Activated naive CD4-positive, alpha-beta T cell treated with Interleukin-2 at 50 U/mL for 16 hours (primary cell): ENCODE results near the gene CREBRF.
"Not testable (repeated sequence)": the region's sequence is repeated elsewhere in the genome, so short reads cannot be mapped to it uniquely, and the experiment has no call there.

Source experiments
- DNase-seq: peaks from one replicate; pipeline ENCODE4 v3.0.0-alpha.2; 2020

The CREBRF gene

GRCh38 chr5:173039188-173039587 lies 17.0 kb upstream of the CREBRF start:
- DNase-seq, result no peak

- no peak for DNase-seq
These were observed 16.2 kb upstream of the CREBRF start for GRCh38 chr5:173039964-173040363.

- DNase-seq, result no peak
These were observed 14.0 kb upstream of the CREBRF start for GRCh38 chr5:173041881-173042762.

- DNase-seq, result no peak
These were observed 13.4 kb upstream of the CREBRF start for GRCh38 chr5:173042763-173043107.

- no peak for DNase-seq
These were observed 10.7 kb upstream of the CREBRF start for GRCh38 chr5:173045474-173045873.

- DNase-seq, result not testable (repeated sequence)
These were observed 8.9 kb upstream of the CREBRF start for GRCh38 chr5:173047096-173047837.

- no peak for DNase-seq
These were observed 8.4 kb upstream of the CREBRF start for GRCh38 chr5:173047838-173048105.

GRCh38 chr5:173050791-173051190 lies 5.4 kb upstream of the CREBRF start:
- DNase-seq, result no peak

GRCh38 chr5:173051746-173052145 lies 4.4 kb upstream of the CREBRF start:
- no peak for DNase-seq

GRCh38 chr5:173053041-173053440 lies 3.1 kb upstream of the CREBRF start:
- no peak for DNase-seq

GRCh38 chr5:173055042-173055721 lies 970 bp upstream of the CREBRF start:
- DNase-seq, result no peak

GRCh38 chr5:173055722-173055982 lies 500 bp upstream of the CREBRF start:
- DNase-seq, result peak; percentile 13

- no peak for DNase-seq
These were observed 570 bp downstream of the CREBRF start for GRCh38 chr5:173056783-173057061.

GRCh38 chr5:173057062-173057924 lies 1.1 kb downstream of the CREBRF start:
- DNase-seq, result peak; percentile 99

- DNase-seq, result no peak
These were observed 6.0 kb downstream of the CREBRF start for GRCh38 chr5:173062141-173062540.

GRCh38 chr5:173065155-173065554 lies 9.0 kb downstream of the CREBRF start:
- no peak for DNase-seq

GRCh38 chr5:173069671-173070070 lies 13.5 kb downstream of the CREBRF start:
- no peak for DNase-seq

GRCh38 chr5:173075137-173075843 lies 19.1 kb downstream of the CREBRF start:
- no peak for DNase-seq

- DNase-seq, result no peak
These were observed 19.8 kb downstream of the CREBRF start for GRCh38 chr5:173075970-173076369.

- DNase-seq, result not testable (repeated sequence)
These were observed 20.3 kb downstream of the CREBRF start for GRCh38 chr5:173076471-173076870.

- DNase-seq, result no peak
These were observed 22.7 kb downstream of the CREBRF start for GRCh38 chr5:173078878-173079277.

GRCh38 chr5:173089581-173089980 lies 33.4 kb downstream of the CREBRF start:
- no peak for DNase-seq

- no peak for DNase-seq
These were observed 34.5 kb downstream of the CREBRF start for GRCh38 chr5:173090639-173091038.
